IPS-NIHi7 (cell line): ENCODE data around the gene OSBPL10.
A peak's percentile ranks its signal among the peaks of the same experiment; 100 is the strongest.

Source experiments
- DNase-seq: peaks from one replicate; pipeline ENCODE4 v3.0.0; 2012; ENCODE audit warnings: mixed read lengths; ENCODE audit errors: extremely low spot score

The OSBPL10 gene

DNA sequence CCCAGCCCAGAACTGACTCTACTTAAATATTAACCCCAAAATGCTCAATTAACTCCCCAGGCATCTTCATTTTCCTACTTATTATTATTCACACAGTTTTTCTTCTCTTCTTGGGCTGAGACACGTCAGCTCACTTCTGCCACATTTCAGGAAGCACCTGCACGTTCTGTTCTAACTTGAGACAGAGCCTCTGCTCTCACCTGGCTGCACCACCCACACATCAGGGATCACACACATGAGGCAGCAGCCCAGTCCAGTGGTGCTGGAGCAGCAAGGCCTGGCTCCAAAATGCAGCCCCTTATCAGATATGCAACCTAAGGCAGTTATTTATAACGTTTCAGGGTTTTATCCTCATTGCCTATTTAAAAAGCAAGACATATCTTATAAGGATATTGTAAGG, 127.5 kb downstream of the OSBPL10 start:
- DNase-seq = no peak

GRCh38 chr3:31851278-31851677, 129.8 kb downstream of the OSBPL10 start:
- no peak for DNase-seq

- no peak for DNase-seq
These were observed 132.2 kb downstream of the OSBPL10 start for GRCh38 chr3:31848911-31849310.

- no peak for DNase-seq
These were observed 132.8 kb downstream of the OSBPL10 start for GRCh38 chr3:31848163-31848818.

DNA sequence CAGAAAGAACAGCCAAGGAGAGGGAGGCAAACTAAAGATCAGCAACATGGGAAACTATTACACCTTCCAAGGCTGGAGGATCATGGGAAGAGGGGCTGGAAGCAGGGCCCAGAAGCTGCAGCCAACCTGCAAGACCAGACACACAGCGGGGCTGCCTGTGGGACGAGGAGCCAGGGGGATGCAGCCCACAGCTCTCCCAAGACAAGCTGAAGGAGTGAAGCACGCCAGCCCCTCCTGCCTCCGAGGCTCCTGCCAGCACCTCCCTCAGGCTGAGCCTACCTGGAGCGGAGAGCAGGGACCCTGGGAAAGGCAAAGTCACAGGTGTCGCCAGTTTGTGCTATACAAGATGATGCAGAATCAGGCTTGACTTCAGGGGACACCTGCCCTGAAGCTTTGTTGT, 133.3 kb downstream of the OSBPL10 start:
- no peak for DNase-seq

DNA sequence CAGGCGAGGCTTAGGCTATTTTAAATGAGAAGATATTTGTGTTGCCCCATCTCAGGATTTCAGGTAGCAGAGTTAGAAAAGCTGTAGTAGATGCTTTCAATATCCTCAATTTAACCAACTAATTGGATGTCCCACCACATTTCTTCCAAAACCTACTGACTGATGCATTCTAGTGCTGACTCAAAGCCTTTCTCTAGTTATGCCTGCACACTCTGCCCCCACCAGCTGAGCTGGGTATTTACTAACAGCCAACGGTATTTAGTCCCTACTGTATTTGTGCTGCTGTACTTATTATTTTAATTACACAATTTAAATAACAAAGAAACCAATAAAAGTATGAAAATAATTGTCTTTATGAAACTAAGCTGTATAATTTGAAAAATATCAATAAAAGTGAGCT, 139.5 kb downstream of the OSBPL10 start:
- DNase-seq = no peak

DNA sequence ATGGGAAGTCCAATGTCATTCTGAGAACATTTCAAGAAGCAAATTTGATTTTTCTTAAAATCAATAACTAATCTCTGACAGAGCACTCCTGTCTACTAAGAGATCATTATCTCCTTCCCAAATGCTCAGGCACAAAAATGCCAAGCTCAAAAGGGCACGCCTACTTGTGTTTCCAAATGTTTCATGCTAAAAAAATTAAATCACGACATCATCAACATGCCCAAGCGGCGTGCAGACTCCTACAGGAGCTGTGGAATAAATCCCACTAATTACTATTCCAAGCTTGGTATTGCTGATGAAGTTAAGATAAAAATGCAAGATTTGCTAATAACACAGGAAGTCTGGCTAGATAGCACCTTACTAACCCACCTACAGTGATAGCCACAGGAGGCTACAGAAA, 140.8 kb downstream of the OSBPL10 start:
- DNase-seq = no peak

- DNase-seq = no peak
These were observed 141.7 kb downstream of the OSBPL10 start for GRCh38 chr3:31839144-31839917.

- no peak for DNase-seq
These were observed 144.7 kb downstream of the OSBPL10 start for GRCh38 chr3:31836131-31837075.

DNA sequence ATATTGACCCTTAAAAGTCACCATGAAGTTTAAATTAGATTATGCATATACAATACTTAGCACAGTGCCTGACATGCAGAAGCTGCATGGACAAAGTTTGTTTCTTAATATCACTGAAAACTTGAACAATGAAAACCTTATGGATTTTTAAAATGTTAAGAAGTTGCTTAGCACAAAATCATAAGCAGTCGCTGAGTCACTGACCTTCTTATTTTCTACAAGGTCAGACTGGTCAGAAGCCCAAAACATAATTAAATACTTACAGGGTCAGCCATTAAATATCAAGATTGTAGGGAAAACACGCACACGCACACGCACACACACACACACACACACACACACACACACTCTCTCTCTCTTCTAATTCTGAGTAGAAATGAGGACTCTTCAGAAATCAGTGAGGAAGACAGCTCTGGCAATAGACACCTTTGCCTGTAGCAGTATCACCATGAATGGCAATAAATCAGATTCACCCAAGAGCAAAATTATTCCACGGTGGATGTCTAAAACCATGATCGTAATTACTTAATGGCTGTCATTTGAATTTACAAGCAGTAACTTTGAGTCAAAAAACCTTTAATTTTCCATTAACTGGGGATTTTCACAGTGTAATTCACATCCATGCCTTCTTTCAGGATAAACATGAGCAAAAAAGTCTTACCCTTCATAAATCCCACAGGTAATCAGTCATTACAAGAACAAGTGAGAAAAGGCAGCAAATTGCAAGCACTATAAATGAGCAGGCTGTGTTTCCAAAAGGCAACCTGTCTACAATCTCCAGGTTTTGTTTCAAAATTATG, 147.5 kb downstream of the OSBPL10 start:
- no peak for DNase-seq

- peak; percentile 57 for DNase-seq
These were observed 148.5 kb downstream of the OSBPL10 start for GRCh38 chr3:31832551-31832950.

- DNase-seq = no peak
These were observed 149.5 kb downstream of the OSBPL10 start for GRCh38 chr3:31831591-31831990.

DNA sequence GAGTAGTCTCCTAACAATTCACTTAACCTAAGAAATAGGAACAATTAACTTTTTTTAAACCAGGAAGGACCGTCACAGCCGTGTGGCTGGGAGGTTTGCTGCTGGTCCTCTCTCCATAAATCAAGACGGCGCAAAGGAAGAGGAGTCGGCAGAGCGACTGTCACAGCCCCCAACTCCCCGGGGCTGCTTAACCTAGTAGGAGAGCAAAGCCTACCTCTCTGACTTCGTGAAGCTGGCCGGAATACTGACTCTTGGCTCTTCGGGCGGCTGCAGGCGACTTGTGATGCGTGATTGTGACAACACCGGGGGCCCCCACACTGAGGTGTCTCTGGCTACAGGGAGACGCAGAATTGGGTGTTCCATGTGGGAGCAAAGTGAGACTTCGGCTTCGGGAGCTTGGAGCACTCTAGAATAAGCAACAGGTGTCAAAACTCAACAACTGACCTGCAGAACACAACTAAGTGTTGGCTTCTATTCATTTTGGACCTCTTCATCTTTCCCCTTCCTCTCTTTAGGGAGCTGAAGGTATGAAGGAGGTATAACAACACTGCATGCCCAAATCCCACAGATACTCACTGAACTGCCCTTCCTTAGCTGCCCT, 151.1 kb downstream of the OSBPL10 start:
- no peak for DNase-seq

- DNase-seq = no peak
These were observed 152.1 kb downstream of the OSBPL10 start for GRCh38 chr3:31829010-31829409.

DNA sequence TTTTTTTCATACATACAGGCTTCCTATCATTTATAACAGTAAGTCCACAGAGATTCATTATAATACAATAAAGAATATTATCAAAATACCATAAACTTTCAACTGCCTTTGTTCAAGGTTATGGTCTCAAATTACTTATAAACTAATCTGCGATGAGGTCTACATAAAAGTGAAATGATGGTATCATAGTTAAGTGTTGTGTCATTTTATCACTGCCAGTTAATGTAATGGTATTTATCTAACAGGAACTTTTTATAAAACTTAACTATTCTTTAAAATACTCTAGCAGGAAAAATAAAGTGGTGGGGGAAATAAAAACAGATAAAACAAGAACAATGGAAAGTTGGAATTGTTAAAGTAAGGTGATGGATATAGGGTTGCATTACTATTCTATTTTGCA, 153.1 kb downstream of the OSBPL10 start:
- DNase-seq = no peak

DNA sequence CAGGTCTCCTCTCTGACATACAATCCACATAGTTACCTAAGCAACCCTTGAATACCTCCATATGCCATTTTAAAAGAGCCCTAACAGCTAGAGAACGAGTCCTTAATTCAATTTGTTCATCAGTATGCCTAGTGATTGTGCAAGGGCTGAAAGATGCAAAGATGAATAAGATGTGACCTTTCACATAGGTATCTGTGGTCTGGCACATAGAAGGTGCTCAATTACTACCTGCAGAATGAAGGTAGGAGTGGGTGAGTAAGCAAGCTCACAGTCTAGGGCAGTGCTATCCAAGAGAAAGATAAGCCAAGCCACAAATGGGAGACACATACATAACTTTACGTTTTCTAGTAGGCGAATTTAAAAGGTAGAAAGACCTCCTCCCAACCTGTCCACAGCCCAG, 157.9 kb downstream of the OSBPL10 start:
- no peak for DNase-seq

DNA sequence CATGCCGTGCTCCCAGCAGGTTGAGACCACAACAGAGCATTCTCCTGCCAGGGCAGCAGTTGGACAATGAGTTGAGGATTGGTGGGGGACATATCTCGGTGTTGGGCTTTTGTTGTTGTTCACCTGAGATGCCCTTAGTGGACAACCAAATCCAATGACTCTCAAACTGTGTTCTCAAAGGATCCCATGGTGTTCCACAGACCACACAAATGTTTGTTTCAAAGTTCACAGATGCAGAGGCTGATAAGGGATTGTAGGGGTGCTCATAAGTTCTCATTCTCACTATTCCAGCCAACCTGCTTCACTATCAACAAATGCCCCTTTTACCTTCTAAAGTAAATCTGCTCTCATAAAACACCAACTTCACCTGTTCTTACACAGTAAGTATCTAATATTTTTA, 159.9 kb downstream of the OSBPL10 start:
- DNase-seq = no peak

DNA sequence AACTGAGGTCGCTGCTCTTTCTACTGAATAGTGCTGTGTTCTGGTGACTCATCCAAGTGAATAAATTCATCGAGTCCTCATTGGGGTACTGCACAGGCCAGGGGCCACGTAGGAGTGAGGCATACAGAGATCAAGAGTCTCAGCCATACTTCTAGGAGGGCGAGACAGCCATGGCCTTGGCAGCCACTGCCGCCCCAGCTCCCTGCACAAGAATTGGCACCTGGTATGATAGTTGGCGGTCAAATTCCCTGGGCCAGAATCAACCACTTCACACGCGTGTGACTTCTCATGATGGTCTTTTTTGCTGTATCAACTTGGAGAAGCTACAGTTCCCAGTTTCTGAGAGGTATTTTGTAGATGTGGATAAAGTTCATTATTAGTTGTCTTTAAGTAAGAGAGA, 161.6 kb downstream of the OSBPL10 start:
- DNase-seq = no peak

DNA sequence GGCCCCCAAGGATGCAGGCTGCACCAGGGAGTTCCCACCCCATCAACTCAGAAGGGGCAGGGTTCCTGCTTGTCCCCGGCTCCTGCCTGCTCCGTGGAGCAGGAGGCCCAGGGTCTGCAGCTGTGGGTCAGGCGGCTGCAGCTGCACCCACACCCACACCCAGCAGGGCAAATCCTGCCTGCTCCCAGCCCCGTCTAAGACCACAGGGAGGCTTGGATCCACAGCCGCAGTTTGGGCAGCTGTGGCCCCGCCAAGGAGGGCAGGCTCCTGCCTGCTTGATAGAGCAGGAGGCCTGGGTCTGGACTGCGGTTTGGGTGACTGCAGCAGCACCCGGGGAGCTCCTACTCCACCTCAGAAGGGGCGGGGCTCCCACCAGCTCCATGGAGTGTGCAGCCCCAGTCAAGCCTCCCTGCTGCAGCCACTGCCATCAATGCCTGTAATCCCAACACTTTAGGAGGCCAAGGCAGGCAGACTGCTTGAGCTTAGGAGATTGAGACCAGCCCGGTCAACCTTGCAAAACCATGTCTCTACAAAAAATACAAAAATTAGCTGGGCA, 163.6 kb downstream of the OSBPL10 start:
- DNase-seq = no peak

GRCh38 chr3:31815631-31816440, 165.2 kb downstream of the OSBPL10 start:
- DNase-seq = no peak
